ENCODE measurements around the gene HSFX4. TPM values are rescaled to one million over a fixed set of nuclear protein-coding genes. Genes with fewer than 3 reads are reported as not detected.
A peak's percentile ranks its signal among the peaks of the same experiment; 100 is the strongest.
"Not testable (repeated sequence)": the region's sequence is repeated elsewhere in the genome, so short reads cannot be mapped to it uniquely, and the experiment has no call there.

The HSFX4 gene
- polyA plus RNA-seq, 3 donors, result not detected

DNA sequence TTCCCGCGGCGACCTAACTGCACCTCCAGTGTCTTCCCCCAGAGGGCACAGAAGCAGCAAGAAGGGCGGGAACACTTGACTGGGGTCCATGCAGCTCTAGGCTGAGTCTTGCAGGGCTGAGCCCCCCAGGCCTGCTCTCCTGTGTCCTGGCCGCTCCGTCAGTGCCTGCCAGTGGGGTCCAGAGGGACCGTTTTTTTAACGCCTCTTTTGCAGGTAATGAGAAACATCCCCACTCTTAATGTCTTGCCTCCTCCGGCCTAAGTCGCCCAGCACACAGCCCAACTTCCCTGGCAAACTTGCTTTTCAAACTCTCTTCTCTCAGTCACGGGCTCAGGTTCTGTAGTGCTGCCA lies 11.3 kb downstream of the HSFX4 start:
- DNase-seq; H3K27me3 ChIP-seq (ENCODE audit: control insufficient read depth in 2 of 2, insufficient read depth in 2 of 2, low read length in 2 of 2); H3K4me3 Mint-ChIP-seq; H3K27me3 Mint-ChIP-seq (ENCODE audit: low read depth in 3 of 3); H3K4me3 ChIP-seq (replicated peaks in 1 of 3; ENCODE audit: low read depth in 2 of 3, low read length in 3 of 3); H3K9ac ChIP-seq (ENCODE audit: insufficient read depth, low read length, poor library complexity, severe bottlenecking); intact Hi-C loops (cut with micrococcal nuclease); H3K9me3 ChIP-seq (replicated peaks in 1 of 2; ENCODE audit: control insufficient read depth in 1 of 2, insufficient read depth in 1 of 2, low read length in 2 of 2); H2AFZ ChIP-seq (ENCODE audit: insufficient read depth, low read depth, low read length, poor library complexity, severe bottlenecking); H4K20me1 ChIP-seq (ENCODE audit: insufficient read depth, low read length): not testable (repeated sequence)
- Histone ChIP-seq H3K4me1 (ENCODE audit: control insufficient read depth in 1 of 2, insufficient read depth in 2 of 2, low read length in 2 of 2) (peaks cover 10 to 16% of the 10 kb centered on the region in 2 donors), H3K27ac (ENCODE audit: low read depth in 1 of 2, low read length in 2 of 2) (peak overlapping the region in 1 of 2 donors; percentile 92), H3K4me2 (replicated peaks; ENCODE audit: extremely low read depth, low read length, poor library complexity, severe bottlenecking) (peak overlapping the region; percentile 29), H3K79me2 (ENCODE audit: insufficient read depth, low read length) (peaks cover 11% of the 10 kb centered on the region), H3K36me3 (replicated peaks in 1 of 2; ENCODE audit: control insufficient read depth in 1 of 2, insufficient read depth in 2 of 2, low read length in 2 of 2) (peaks cover 4 to 11% of the 10 kb centered on the region in 2 donors)
- Mint-ChIP-seq H3K27ac (peak overlapping the region in 5 of 7 donors; percentile 72 to 99 (median 93)), H3K36me3 (peaks cover 5 to 17% of the 10 kb centered on the region in 2 donors), H3K9me3 (peaks cover 0 to 15% (median 8%) of the 10 kb centered on the region in 7 donors), H3K4me1 (peaks cover 21% of the 10 kb centered on the region)
- TF ChIP-seq, protein P1, sequence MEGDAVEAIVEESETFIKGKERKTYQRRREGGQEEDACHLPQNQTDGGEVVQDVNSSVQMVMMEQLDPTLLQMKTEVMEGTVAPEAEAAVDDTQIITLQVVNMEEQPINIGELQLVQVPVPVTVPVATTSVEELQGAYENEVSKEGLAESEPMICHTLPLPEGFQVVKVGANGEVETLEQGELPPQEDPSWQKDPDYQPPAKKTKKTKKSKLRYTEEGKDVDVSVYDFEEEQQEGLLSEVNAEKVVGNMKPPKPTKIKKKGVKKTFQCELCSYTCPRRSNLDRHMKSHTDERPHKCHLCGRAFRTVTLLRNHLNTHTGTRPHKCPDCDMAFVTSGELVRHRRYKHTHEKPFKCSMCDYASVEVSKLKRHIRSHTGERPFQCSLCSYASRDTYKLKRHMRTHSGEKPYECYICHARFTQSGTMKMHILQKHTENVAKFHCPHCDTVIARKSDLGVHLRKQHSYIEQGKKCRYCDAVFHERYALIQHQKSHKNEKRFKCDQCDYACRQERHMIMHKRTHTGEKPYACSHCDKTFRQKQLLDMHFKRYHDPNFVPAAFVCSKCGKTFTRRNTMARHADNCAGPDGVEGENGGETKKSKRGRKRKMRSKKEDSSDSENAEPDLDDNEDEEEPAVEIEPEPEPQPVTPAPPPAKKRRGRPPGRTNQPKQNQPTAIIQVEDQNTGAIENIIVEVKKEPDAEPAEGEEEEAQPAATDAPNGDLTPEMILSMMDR (IDR thresholded peaks at IDR 0.05), result peak; percentile 51
- WGBS (ENCODE audit: insufficient coverage), result 10% methylated on average over 6 of the region's 11 CpGs

DNA sequence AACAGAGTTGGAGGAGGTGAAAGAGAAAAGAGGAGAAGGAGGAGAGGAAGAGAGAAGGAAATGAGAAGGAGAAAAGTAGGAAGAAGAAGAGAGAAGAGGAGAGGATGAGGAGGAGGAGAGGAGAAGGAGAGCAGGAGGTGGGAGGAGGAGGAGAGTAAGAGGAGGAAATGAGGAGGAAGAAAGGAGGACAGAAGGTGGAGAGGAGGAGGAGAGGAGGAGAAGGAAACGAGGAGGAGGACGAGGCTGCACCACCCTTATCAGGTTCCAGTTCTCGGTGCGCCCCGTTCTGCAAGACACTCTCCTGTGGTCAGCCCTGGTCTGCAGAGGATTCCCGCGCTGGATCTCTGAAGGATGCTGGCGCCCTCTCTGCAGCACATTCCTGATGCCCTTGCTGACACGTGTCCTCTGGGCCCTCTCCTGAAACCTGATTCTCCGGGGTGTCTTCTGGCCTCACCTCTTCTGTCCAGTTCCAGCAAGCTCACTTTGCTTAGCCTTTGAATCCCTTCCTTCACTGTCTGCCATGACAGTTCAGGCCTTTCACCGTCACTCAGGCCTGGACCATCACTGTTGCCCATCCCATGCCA lies 15.8 kb downstream of the HSFX4 start:
- H3K4me2 ChIP-seq (replicated peaks; ENCODE audit: extremely low read depth, low read length, poor library complexity, severe bottlenecking); H3K9ac ChIP-seq (ENCODE audit: insufficient read depth, low read length, poor library complexity, severe bottlenecking); intact Hi-C loops (cut with micrococcal nuclease); H3K27me3 Mint-ChIP-seq (ENCODE audit: low read depth in 3 of 3); H3K4me1 ChIP-seq (ENCODE audit: control insufficient read depth in 1 of 2, insufficient read depth in 2 of 2, low read length in 2 of 2); H3K27me3 ChIP-seq (ENCODE audit: control insufficient read depth in 2 of 2, insufficient read depth in 2 of 2, low read length in 2 of 2); H2AFZ ChIP-seq (ENCODE audit: insufficient read depth, low read depth, low read length, poor library complexity, severe bottlenecking); H3K4me3 ChIP-seq (replicated peaks in 1 of 3; ENCODE audit: low read depth in 2 of 3, low read length in 3 of 3); H3K9me3 ChIP-seq (replicated peaks in 1 of 2; ENCODE audit: control insufficient read depth in 1 of 2, insufficient read depth in 1 of 2, low read length in 2 of 2); H3K79me2 ChIP-seq (ENCODE audit: insufficient read depth, low read length); H3K4me3 Mint-ChIP-seq; H4K20me1 ChIP-seq (ENCODE audit: insufficient read depth, low read length); DNase-seq; H3K9me3 Mint-ChIP-seq; H3K27ac ChIP-seq (ENCODE audit: low read depth in 1 of 2, low read length in 2 of 2): not testable (repeated sequence)
- peaks cover 22 to 42% of the 10 kb centered on the region in 2 donors for H3K36me3 ChIP-seq (replicated peaks in 1 of 2; ENCODE audit: control insufficient read depth in 1 of 2, insufficient read depth in 2 of 2, low read length in 2 of 2)
- WGBS (ENCODE audit: insufficient coverage), result 91% methylated on average over 8 of the region's 11 CpGs
- peaks cover 15% of the 10 kb centered on the region for H3K4me1 Mint-ChIP-seq
- peak overlapping the region in 2 of 7 donors; percentile 6 to 33 for H3K27ac Mint-ChIP-seq
- peaks cover 32 to 48% of the 10 kb centered on the region in 2 donors for H3K36me3 Mint-ChIP-seq

DNA sequence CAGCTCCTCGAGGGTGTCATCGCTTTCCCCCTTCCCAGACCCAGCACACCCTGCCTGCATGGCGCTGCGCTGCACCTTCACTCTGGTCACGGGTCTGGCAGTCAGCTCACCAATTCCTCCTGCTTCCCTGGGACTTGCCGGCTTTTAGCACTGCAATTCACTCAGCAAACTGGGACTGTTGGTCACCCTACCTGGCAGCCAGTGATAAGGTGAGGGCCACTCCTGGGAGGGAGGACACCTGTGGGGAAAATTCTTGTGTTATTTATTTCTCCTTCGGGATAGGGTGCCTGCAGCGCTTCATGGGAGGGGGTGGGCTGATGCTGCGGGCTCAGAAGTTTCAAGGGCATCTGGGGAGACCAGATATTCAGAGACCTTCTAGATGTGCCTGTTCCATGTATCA lies 16.4 kb downstream of the HSFX4 start:
- H3K9ac ChIP-seq (ENCODE audit: insufficient read depth, low read length, poor library complexity, severe bottlenecking); H3K4me2 ChIP-seq (replicated peaks; ENCODE audit: extremely low read depth, low read length, poor library complexity, severe bottlenecking); H4K20me1 ChIP-seq (ENCODE audit: insufficient read depth, low read length); H3K27me3 Mint-ChIP-seq (ENCODE audit: low read depth in 3 of 3); H3K79me2 ChIP-seq (ENCODE audit: insufficient read depth, low read length); H3K4me1 ChIP-seq (ENCODE audit: control insufficient read depth in 1 of 2, insufficient read depth in 2 of 2, low read length in 2 of 2); H3K4me3 ChIP-seq (replicated peaks in 1 of 3; ENCODE audit: low read depth in 2 of 3, low read length in 3 of 3); DNase-seq; intact Hi-C loops (cut with micrococcal nuclease); H3K9me3 Mint-ChIP-seq; H3K27ac ChIP-seq (ENCODE audit: low read depth in 1 of 2, low read length in 2 of 2); H3K27me3 ChIP-seq (ENCODE audit: control insufficient read depth in 2 of 2, insufficient read depth in 2 of 2, low read length in 2 of 2); H2AFZ ChIP-seq (ENCODE audit: insufficient read depth, low read depth, low read length, poor library complexity, severe bottlenecking); H3K9me3 ChIP-seq (replicated peaks in 1 of 2; ENCODE audit: control insufficient read depth in 1 of 2, insufficient read depth in 1 of 2, low read length in 2 of 2); H3K4me3 Mint-ChIP-seq: not testable (repeated sequence)
- peaks cover 22 to 43% of the 10 kb centered on the region in 2 donors for H3K36me3 ChIP-seq (replicated peaks in 1 of 2; ENCODE audit: control insufficient read depth in 1 of 2, insufficient read depth in 2 of 2, low read length in 2 of 2)
- Mint-ChIP-seq H3K36me3 (peaks cover 34 to 48% of the 10 kb centered on the region in 2 donors), H3K27ac (peak overlapping the region in 2 of 7 donors; percentile 52 to 63), H3K4me1 (peaks cover 13% of the 10 kb centered on the region)
- no CpG with 5 or more reads among the region's 9 CpGs for WGBS (ENCODE audit: insufficient coverage)

DNA sequence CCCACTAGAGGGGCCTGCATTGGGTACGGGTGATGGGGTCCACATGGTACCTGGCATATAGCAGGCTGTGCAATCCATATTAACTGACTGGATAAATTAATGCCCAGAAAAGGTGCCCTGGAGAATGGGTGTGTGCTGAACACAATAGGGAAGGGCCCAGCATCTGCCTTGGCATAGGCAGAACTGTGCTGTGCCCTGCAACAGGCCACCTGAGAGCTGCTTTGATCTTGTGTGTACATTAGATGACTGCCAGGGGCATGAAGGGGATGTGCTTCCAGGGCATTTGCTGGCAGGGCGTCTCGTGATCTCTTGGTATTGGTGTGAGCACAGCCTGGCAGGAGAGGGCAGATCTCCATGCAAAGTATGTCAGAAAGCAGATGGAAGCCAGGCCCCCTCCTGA lies 17.6 kb downstream of the HSFX4 start:
- H3K9ac ChIP-seq (ENCODE audit: insufficient read depth, low read length, poor library complexity, severe bottlenecking); H3K4me1 Mint-ChIP-seq; H3K4me2 ChIP-seq (replicated peaks; ENCODE audit: extremely low read depth, low read length, poor library complexity, severe bottlenecking); H3K4me1 ChIP-seq (ENCODE audit: control insufficient read depth in 1 of 2, insufficient read depth in 2 of 2, low read length in 2 of 2); H3K27ac ChIP-seq (ENCODE audit: low read depth in 1 of 2, low read length in 2 of 2); H3K27ac Mint-ChIP-seq; H3K9me3 Mint-ChIP-seq; DNase-seq; H3K4me3 Mint-ChIP-seq; H3K9me3 ChIP-seq (replicated peaks in 1 of 2; ENCODE audit: control insufficient read depth in 1 of 2, insufficient read depth in 1 of 2, low read length in 2 of 2); H3K27me3 ChIP-seq (ENCODE audit: control insufficient read depth in 2 of 2, insufficient read depth in 2 of 2, low read length in 2 of 2); H3K27me3 Mint-ChIP-seq (ENCODE audit: low read depth in 3 of 3); H2AFZ ChIP-seq (ENCODE audit: insufficient read depth, low read depth, low read length, poor library complexity, severe bottlenecking); intact Hi-C loops (cut with micrococcal nuclease); H3K4me3 ChIP-seq (replicated peaks in 1 of 3; ENCODE audit: low read depth in 2 of 3, low read length in 3 of 3); H4K20me1 ChIP-seq (ENCODE audit: insufficient read depth, low read length); H3K79me2 ChIP-seq (ENCODE audit: insufficient read depth, low read length): not testable (repeated sequence)
- peaks cover 24 to 54% of the 10 kb centered on the region in 2 donors for H3K36me3 ChIP-seq (replicated peaks in 1 of 2; ENCODE audit: control insufficient read depth in 1 of 2, insufficient read depth in 2 of 2, low read length in 2 of 2)
- WGBS (ENCODE audit: insufficient coverage), result no CpG with 5 or more reads among the region's 3 CpGs
- H3K36me3 Mint-ChIP-seq, result peaks cover 43 to 58% of the 10 kb centered on the region in 2 donors
